LNCAP (cell line): Measurements from ENCODE around the gene GYS2.

ENCODE experiments used
- CTCF ChIP-seq: fragments of 450-650 bp; IDR thresholded peaks from 2 replicates; pipeline ENCODE4 v1.5.1; 2017; ENCODE audit warnings: mild to moderate bottlenecking

Gene GYS2

GRCh38 chr12:21546716-21547115, 57.9 kb downstream of the GYS2 start:
- TF ChIP-seq CTCF: no peak

- TF ChIP-seq CTCF: no peak
These were observed 59.1 kb downstream of the GYS2 start for GRCh38 chr12:21545557-21545956.

- TF ChIP-seq CTCF: no peak
These were observed 61.5 kb downstream of the GYS2 start for GRCh38 chr12:21543151-21543550.

GRCh38 chr12:21542403-21542802, 62.2 kb downstream of the GYS2 start:
- no peak for TF ChIP-seq CTCF

GRCh38 chr12:21541773-21542172, 62.9 kb downstream of the GYS2 start:
- TF ChIP-seq CTCF: no peak

- TF ChIP-seq CTCF: no peak
These were observed 64.8 kb downstream of the GYS2 start for GRCh38 chr12:21539797-21540196.

- TF ChIP-seq CTCF: no peak
These were observed 66.5 kb downstream of the GYS2 start for GRCh38 chr12:21538061-21538653.

GRCh38 chr12:21529456-21529855, 75.2 kb downstream of the GYS2 start:
- TF ChIP-seq CTCF: no peak
